Neural cell (in vitro differentiated cells): ENCODE results near the gene AFDN.

Experiments
- CTCF ChIP-seq: fragments of 450-650 bp; IDR thresholded peaks from 2 replicates; pipeline ENCODE4 v1.5.1; 2014; ENCODE audit warnings: antibody characterized with exemption, mild to moderate bottlenecking, moderate library complexity; ENCODE audit not compliant: poor library complexity, severe bottlenecking
- POLR2AphosphoS5 ChIP-seq: IDR thresholded peaks from 2 replicates; pipeline ENCODE4 v1.6.1; 2012

GRCh38 chr6:167848783-167849182 is 22.1 kb downstream of the AFDN start:
- TF ChIP-seq CTCF: no peak
- no peak for TF ChIP-seq POLR2AphosphoS5
